GM12878 (cell line): ENCODE data around the gene KIRREL3. TPM values are rescaled to one million over a fixed set of nuclear protein-coding genes. Genes with fewer than 3 reads are reported as not detected.

Experiments used
- ATAC-seq: fragments of 200-7000 bp; cut with Tn5 transposase; 3 replicates; pipeline ENCODE4 v1.9.1; 2020; ENCODE audit warnings: mild to moderate bottlenecking, moderate library complexity
- BruUV-seq: library from RNA; stranded (reverse); fragments of 400-500 nt; replicated peaks from 2 replicates; lab custom pipeline; 2021; lab: Mats Ljungman, UMichigan
- CTCF ChIA-PET: fragments of 300-600 bp; sonication (Branson Sonifier 250); formaldehyde crosslinking; extraction: SDS; loops from one replicate; lab custom pipeline; 2021; ENCODE audit warnings: inconsistent platforms; lab: Yijun Ruan, JAX
- POLR2A ChIA-PET: fragments of 350-600 bp; formaldehyde crosslinking; extraction: SDS; loops from one replicate; lab custom pipeline; 2021; ENCODE audit warnings: inconsistent platforms; lab: Charles Lee
- RAD21 ChIA-PET: fragments of 300-600 bp; sonication (Branson Sonifier 250); formaldehyde crosslinking; loops from one replicate; lab custom pipeline; 2023; ENCODE audit warnings: antibody characterized with exemption; ENCODE audit not compliant: unreplicated experiment; lab: Charles Lee
- SMC1A ChIA-PET: fragments of 300-600 bp; sonication (Branson Sonifier 250); formaldehyde crosslinking; loops from one replicate; lab custom pipeline; 2023; ENCODE audit not compliant: unreplicated experiment, uncharacterized antibody; lab: Charles Lee
- DNase-seq: peaks from one replicate; pipeline ENCODE4 v3.0.0-alpha.2; 2011; ENCODE audit warnings: low read depth, low spot score
- FAIRE-seq: peaks from 3 replicates; lab custom pipeline; 2011; peaks lifted over from hg19 to GRCh38; lab: Jason Lieb, UNC
- H2AFZ ChIP-seq: 2 replicates; pipeline ENCODE4 v1.6.0; 2011; ENCODE audit warnings: low read depth, low read length, control low read depth; ENCODE audit not compliant: control insufficient read depth
- H3K27ac ChIP-seq: 2 replicates; pipeline ENCODE4 v1.5.1; 2011; ENCODE audit warnings: control low read depth; ENCODE audit not compliant: control insufficient read depth, insufficient read depth
- H3K27me3 ChIP-seq, 2 experiments: replicated peaks in 1 of 2; 2 replicates each; pipeline versions ENCODE4 v1.6.0 to v1.6.1; 2011; ENCODE audit warnings: low read length in 1 of 2; ENCODE audit not compliant: control insufficient read depth in 2 of 2, insufficient read depth in 2 of 2
- H3K36me3 ChIP-seq, 2 experiments: 2 replicates each; pipeline ENCODE4 v1.5.1; 2011; ENCODE audit warnings: low read length in 1 of 2; ENCODE audit not compliant: control insufficient read depth in 2 of 2, insufficient read depth in 2 of 2
- H3K4me1 ChIP-seq: 2 replicates; pipeline ENCODE4 v1.6.1; 2011; ENCODE audit warnings: mild to moderate bottlenecking, low read length, moderate library complexity, mixed read lengths; ENCODE audit not compliant: control insufficient read depth, insufficient read depth
- H3K4me2 ChIP-seq: 2 replicates; pipeline ENCODE4 v1.6.0; 2011; ENCODE audit warnings: control low read depth; ENCODE audit not compliant: control insufficient read depth, insufficient read depth
- H3K4me3 ChIP-seq: fragments of 200-600 bp; sonication (generic); 2 replicates; pipeline ENCODE4 v1.5.1; 2016
- H3K79me2 ChIP-seq: 2 replicates; pipeline ENCODE4 v1.6.0; 2011; ENCODE audit warnings: low read length; ENCODE audit not compliant: control insufficient read depth, insufficient read depth
- H3K9ac ChIP-seq: 2 replicates; pipeline ENCODE4 v1.8.0; 2011; ENCODE audit warnings: low read length, control low read depth, mixed read lengths; ENCODE audit not compliant: control insufficient read depth, insufficient read depth
- H3K9me3 ChIP-seq: replicated peaks from 3 replicates; pipeline ENCODE4 v1.5.1; 2011; ENCODE audit warnings: mild to moderate bottlenecking, low read length; ENCODE audit not compliant: control insufficient read depth, insufficient read depth
- H4K20me1 ChIP-seq: 2 replicates; pipeline ENCODE4 v1.6.0; 2011; ENCODE audit not compliant: control insufficient read depth, insufficient read depth
- EGR1 ChIP-seq, 2 experiments: IDR thresholded peaks; 1 replicate in 1 of 2; 2 replicates in 1 of 2; pipeline ENCODE4 v1.6.1; 2011 to 2012; ENCODE audit warnings: low read depth in 2 of 2, low read length in 2 of 2, borderline replicate concordance in 1 of 2, mild to moderate bottlenecking in 1 of 2, moderate library complexity in 1 of 2
- MEF2B ChIP-seq: fragments of 450-650 bp; IDR thresholded peaks from 2 replicates; pipeline ENCODE4 v1.6.1; 2018; ENCODE audit warnings: mild to moderate bottlenecking, moderate library complexity; ENCODE audit not compliant: partially characterized antibody, poor library complexity, severe bottlenecking
- NFYB ChIP-seq: IDR thresholded peaks from 2 replicates; pipeline ENCODE4 v1.6.1; 2011; ENCODE audit warnings: low read depth, mild to moderate bottlenecking, low read length, improper control_type of control experiment, moderate library complexity; ENCODE audit not compliant: insufficient read depth
- PBX3 ChIP-seq: IDR thresholded peaks from 2 replicates; pipeline ENCODE4 v1.6.1; 2011; ENCODE audit warnings: mild to moderate bottlenecking, low read depth, low read length, moderate library complexity; ENCODE audit not compliant: insufficient replicate concordance
- SMAD1 ChIP-seq: fragments of 450-650 bp; IDR thresholded peaks from 2 replicates; pipeline ENCODE4 v1.6.1; 2018; ENCODE audit warnings: mild to moderate bottlenecking, low read depth; ENCODE audit not compliant: partially characterized antibody
- SUZ12 ChIP-seq: fragments of 200-600 bp; sonication (generic); IDR thresholded peaks from one replicate; pipeline ENCODE4 v1.6.1; 2018; ENCODE audit warnings: antibody characterized with exemption, mild to moderate bottlenecking; ENCODE audit not compliant: unreplicated experiment
- ZBED1 ChIP-seq: IDR thresholded peaks from 2 replicates; pipeline ENCODE4 v1.6.1; 2016; ENCODE audit warnings: borderline replicate concordance
- ZNF207 ChIP-seq: fragments of 450-650 bp; IDR thresholded peaks from 2 replicates; pipeline ENCODE4 v1.6.1; 2014; ENCODE audit warnings: antibody characterized with exemption, mild to moderate bottlenecking, borderline replicate concordance
- WGBS: methylation state at CpG from one replicate; pipeline ENCODE4 v1.1.6; 2016; ENCODE audit warnings: low lambda C conversion rate; ENCODE audit not compliant: insufficient replicate concordance, insufficient coverage; ENCODE audit errors: missing lambda C conversion rate; 5-methylcytosine and 5-hydroxymethylcytosine counted together
- in situ Hi-C: fragments of 300-500 bp; cut with MboI; formaldehyde crosslinking; loops from 9 replicates; pipeline ENCODE4 v1.14.3; 2018; ENCODE audit warnings: mixed read lengths
- intact Hi-C: fragments of 100-400 bp; cut with micrococcal nuclease; formaldehyde crosslinking; loops from one replicate; pipeline ENCODE4 v1.14.2; 2022; ENCODE audit not compliant: unreplicated experiment
- polyA plus RNA-seq, 11 experiments: library from polyadenylated mRNA; depleted of rRNA in 4 of 11; unstranded in 6 of 11; stranded (reverse) in 5 of 11; fragments of >200 nt; fragmentation: Nextera tagmentation in 4 of 11; fragmentation: Illumina TruSeq in 1 of 11; extraction: Ambion mirVana in 4 of 11; extraction: Trizol in 1 of 11; gene quantifications; 1 replicate in 1 of 11; 2 replicates in 10 of 11; pipeline versions ENCODE4 v1.2.1 to v1.2.3, GENCODE V29; 2011 to 2016; ENCODE audit warnings: inconsistent platforms in 2 of 11, missing spikeins in 2 of 11, low read depth in 1 of 11
- total RNA-seq, 4 experiments: library from RNA; depleted of rRNA in 3 of 4; stranded (reverse); fragments of >200 nt in 3 of 4; fragmentation: Illumina TruSeq in 1 of 4; extraction: Trizol in 1 of 4; gene quantifications; 2 replicates each; pipeline versions ENCODE4 v1.2.1 to v1.2.3, GENCODE V29; 2013 to 2021
- TF ChIP-seq, protein P1 (sequence below): fragments of 150-350 bp; IDR thresholded peaks from 2 replicates; pipeline ENCODE4 v1.6.1; 2014; ENCODE audit warnings: mild to moderate bottlenecking, low read depth, low read length

Gene KIRREL3
- total and polyA plus RNA-seq, 10 of the 15 experiments (the other 5 are each of a cell fraction or from before 2014, with no cell fraction given) = under 0.01 TPM; not detected in 9

- SMC1A ChIA-PET = no interaction called here
- Histone ChIP-seq H4K20me1 (no peaks in the 10 kb centered on the region), H3K27ac (no peak overlapping the region), H2AFZ (no peak overlapping the region), H3K9me3 (no peaks in the 10 kb centered on the region), H3K4me2 (no peak overlapping the region), H3K9ac (no peak overlapping the region), H3K27me3 (peaks cover 0 to 2% of the 10 kb centered on the region in 2 experiments; a peak in 2 of 4 replicates), H3K79me2 (no peaks in the 10 kb centered on the region), H3K4me3 (no peak overlapping the region), H3K36me3 (no peaks in the 10 kb centered on the region), H3K4me1 (no peaks in the 10 kb centered on the region)
- FAIRE-seq (no peak), ATAC-seq (no peak), DNase-seq (no peak)
- POLR2A ChIA-PET = no interaction called here
- WGBS = 1% methylated on average over 5 of the region's 5 CpGs
- CTCF ChIA-PET = interaction anchor here (0.5 kb wide), 1 partner anchor 43 kb away, joined by 3 read pairs; no protein-coding TSS in a partner anchor
- TF ChIP-seq SMAD1 (no peak), NFYB (no peak)
- in situ Hi-C loops (no loop called here), intact Hi-C loops (no loop called here)
- BruUV-seq = no TSS peak
- RAD21 ChIA-PET = no interaction called here
Measured at GRCh38 chr11:126797457-126798169, 203.0 kb downstream of the KIRREL3 start.

DNA sequence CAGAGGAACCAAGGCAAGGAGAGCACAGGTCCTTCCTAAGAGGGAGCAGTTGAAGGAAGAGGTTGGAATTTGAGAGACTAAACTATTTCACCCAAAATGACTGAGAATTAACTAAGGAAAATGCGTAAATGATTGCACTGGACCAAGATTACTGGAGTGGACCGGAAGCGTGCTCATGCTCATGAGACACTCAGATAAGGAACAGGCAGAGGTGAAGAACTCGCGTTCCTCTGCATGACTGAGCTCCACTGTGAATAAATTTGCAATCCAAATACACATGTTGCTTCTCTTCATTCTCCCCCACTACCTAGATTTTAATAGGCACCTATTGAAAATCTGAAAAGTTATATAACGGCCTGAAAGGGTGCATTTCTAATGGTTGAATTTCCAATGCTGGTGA is 207.0 kb downstream of the KIRREL3 start:
- intact Hi-C loops = no loop called here
- BruUV-seq = no TSS peak
- TF ChIP-seq SUZ12 (no peak), ZBED1 (no peak), EGR1 (IDR thresholded peaks at IDR 0.05; ENCODE audit: borderline replicate concordance in 1 of 2, low read depth in 2 of 2, low read length in 2 of 2) (no peak), PBX3 (no peak), SMAD1 (no peak), MEF2B (no peak), ZNF207 (no peak)
- TF ChIP-seq, protein P1, sequence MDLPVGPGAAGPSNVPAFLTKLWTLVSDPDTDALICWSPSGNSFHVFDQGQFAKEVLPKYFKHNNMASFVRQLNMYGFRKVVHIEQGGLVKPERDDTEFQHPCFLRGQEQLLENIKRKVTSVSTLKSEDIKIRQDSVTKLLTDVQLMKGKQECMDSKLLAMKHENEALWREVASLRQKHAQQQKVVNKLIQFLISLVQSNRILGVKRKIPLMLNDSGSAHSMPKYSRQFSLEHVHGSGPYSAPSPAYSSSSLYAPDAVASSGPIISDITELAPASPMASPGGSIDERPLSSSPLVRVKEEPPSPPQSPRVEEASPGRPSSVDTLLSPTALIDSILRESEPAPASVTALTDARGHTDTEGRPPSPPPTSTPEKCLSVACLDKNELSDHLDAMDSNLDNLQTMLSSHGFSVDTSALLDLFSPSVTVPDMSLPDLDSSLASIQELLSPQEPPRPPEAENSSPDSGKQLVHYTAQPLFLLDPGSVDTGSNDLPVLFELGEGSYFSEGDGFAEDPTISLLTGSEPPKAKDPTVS = no peak

More for the DNA sequence above, 207.0 kb downstream of the KIRREL3 start:
- ATAC-seq (no peak), FAIRE-seq (no peak), DNase-seq (no peak)
- no peaks in the 10 kb centered on the region for H4K20me1 ChIP-seq
- H3K4me2 ChIP-seq = no peak overlapping the region
- no peaks in the 10 kb centered on the region for H3K79me2 ChIP-seq
- no peak overlapping the region for H3K4me3 ChIP-seq
- WGBS = 3% methylated on average over 6 of the region's 6 CpGs
- no peaks in the 10 kb centered on the region for H3K4me1 ChIP-seq
- SMC1A ChIA-PET = no interaction called here
- H3K36me3 ChIP-seq = no peaks in the 10 kb centered on the region
- in situ Hi-C loops = no loop called here
- H3K27me3 ChIP-seq = peaks cover 0 to 2% of the 10 kb centered on the region in 2 experiments; a peak in 1 of 4 replicates
- RAD21 ChIA-PET = no interaction called here
- CTCF ChIA-PET = no interaction called here
- no peak overlapping the region for H3K27ac ChIP-seq
- no peaks in the 10 kb centered on the region for H3K9me3 ChIP-seq
- no peak overlapping the region for H2AFZ ChIP-seq
- POLR2A ChIA-PET = no interaction called here
- no peak overlapping the region for H3K9ac ChIP-seq
